OCI-LY7 (cell line): ENCODE data around the gene ACAP1.

Experiments
- EZH2phosphoT487 ChIP-seq: fragments of 200-600 bp; sonication (generic); IDR thresholded peaks from 2 replicates; pipeline ENCODE4 v1.6.1; 2018; ENCODE audit warnings: low read depth, borderline replicate concordance, mild to moderate bottlenecking, mixed run types, antibody characterized with exemption, low read length, moderate library complexity, mixed read lengths
- TF ChIP-seq, protein P1 (sequence below): fragments of 200-600 bp; sonication (generic); conservative IDR thresholded peaks from 2 replicates; pipeline ENCODE4 v1.5.1; 2014; ENCODE audit warnings: mild to moderate bottlenecking, antibody characterized with exemption, low read length, moderate library complexity, mixed read lengths

DNA sequence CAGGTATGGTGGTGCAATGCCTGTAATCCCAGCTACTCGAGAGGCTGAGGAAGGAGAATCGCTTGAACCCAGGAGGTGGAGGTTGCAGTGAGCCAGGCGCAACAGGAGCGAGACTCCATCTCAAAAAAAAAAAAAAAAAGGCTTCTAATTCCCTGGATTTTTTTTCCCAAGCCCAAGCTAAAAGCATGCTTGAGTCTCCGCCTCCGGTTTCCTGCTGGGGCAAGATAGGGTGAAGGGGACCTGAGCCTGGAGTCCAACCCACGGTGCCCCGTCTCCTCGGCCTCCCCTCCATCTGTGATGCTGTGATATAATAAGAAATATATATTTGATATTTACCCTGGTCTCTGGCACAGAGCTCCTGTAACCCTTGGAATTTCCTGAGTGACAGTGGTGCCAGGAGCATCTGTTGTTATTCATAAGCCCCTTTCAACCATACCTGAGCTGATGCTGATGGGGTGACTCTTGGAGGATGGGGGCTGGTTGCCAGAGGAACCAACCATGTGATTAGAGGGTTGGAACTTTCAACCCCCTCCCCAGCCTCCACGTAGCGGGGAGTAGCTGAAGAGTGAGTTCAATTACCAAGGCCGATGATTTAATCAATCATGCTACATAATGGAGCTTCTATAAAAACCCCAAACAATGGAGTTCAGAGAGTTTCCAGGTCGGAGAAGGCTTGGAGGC, 31.7 kb downstream of the ACAP1 start:
- TF ChIP-seq, protein P1, sequence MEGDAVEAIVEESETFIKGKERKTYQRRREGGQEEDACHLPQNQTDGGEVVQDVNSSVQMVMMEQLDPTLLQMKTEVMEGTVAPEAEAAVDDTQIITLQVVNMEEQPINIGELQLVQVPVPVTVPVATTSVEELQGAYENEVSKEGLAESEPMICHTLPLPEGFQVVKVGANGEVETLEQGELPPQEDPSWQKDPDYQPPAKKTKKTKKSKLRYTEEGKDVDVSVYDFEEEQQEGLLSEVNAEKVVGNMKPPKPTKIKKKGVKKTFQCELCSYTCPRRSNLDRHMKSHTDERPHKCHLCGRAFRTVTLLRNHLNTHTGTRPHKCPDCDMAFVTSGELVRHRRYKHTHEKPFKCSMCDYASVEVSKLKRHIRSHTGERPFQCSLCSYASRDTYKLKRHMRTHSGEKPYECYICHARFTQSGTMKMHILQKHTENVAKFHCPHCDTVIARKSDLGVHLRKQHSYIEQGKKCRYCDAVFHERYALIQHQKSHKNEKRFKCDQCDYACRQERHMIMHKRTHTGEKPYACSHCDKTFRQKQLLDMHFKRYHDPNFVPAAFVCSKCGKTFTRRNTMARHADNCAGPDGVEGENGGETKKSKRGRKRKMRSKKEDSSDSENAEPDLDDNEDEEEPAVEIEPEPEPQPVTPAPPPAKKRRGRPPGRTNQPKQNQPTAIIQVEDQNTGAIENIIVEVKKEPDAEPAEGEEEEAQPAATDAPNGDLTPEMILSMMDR = no peak
- TF ChIP-seq EZH2phosphoT487 = no peak
